Endothelial cell of umbilical vein (primary cell): Measurements from ENCODE around the gene CLCA4. TPM values are rescaled to one million over a fixed set of nuclear protein-coding genes. Genes with fewer than 3 reads are reported as not detected.

ENCODE experiments used
- BruUV-seq: library from RNA; stranded (reverse); fragments of 400-500 nt; replicated peaks from 2 replicates; lab custom pipeline; 2021; lab: Mats Ljungman, UMichigan
- CTCF ChIA-PET: fragments of 300-600, 350-600 bp; sonication (Branson Sonifier 250); formaldehyde crosslinking; loops from one replicate; lab custom pipeline; 2021; ENCODE audit warnings: antibody characterized with exemption, inconsistent platforms; lab: Charles Lee
- POLR2A ChIA-PET: fragments of 300-600, 350-600 bp; sonication (Branson Sonifier 250); formaldehyde crosslinking; loops from one replicate; lab custom pipeline; 2021; ENCODE audit warnings: antibody characterized with exemption, inconsistent platforms; lab: Charles Lee
- DNase-seq: peaks from one replicate; pipeline ENCODE4 v3.0.0-alpha.2; 2011; ENCODE audit warnings: low read depth, low spot score
- FAIRE-seq: peaks from 2 replicates; lab custom pipeline; 2011; peaks lifted over from hg19 to GRCh38; lab: Jason Lieb, UNC
- H2AFZ ChIP-seq: 2 replicates; pipeline ENCODE4 v1.6.0; 2012; ENCODE audit warnings: low read depth, low read length, control low read depth, inconsistent platforms
- H3K27ac ChIP-seq: 2 replicates; pipeline ENCODE4 v1.5.1; 2011; ENCODE audit warnings: low read depth, mild to moderate bottlenecking, control low read depth, low read length, moderate library complexity; ENCODE audit not compliant: insufficient read depth
- H3K27me3 ChIP-seq, 2 experiments: 2 replicates each; pipeline versions ENCODE4 v1.6.0 to v1.6.1; 2011; ENCODE audit warnings: low read length in 2 of 2, mixed read lengths in 1 of 2; ENCODE audit not compliant: control insufficient read depth in 2 of 2, insufficient read depth in 2 of 2
- H3K36me3 ChIP-seq, 2 experiments: 2 replicates in 1 of 2; 3 replicates in 1 of 2; pipeline ENCODE4 v1.5.1; 2011; ENCODE audit warnings: low read length in 2 of 2, mild to moderate bottlenecking in 1 of 2, moderate library complexity in 1 of 2; ENCODE audit not compliant: control insufficient read depth in 2 of 2, insufficient read depth in 2 of 2; ENCODE audit errors: extremely low read depth in 1 of 2
- H3K4me1 ChIP-seq: 3 replicates; pipeline ENCODE4 v1.5.1; 2011; ENCODE audit warnings: mild to moderate bottlenecking, low read length; ENCODE audit not compliant: control insufficient read depth, insufficient read depth; ENCODE audit errors: extremely low read depth
- H3K4me2 ChIP-seq: 2 replicates; pipeline ENCODE4 v1.6.1; 2011; ENCODE audit warnings: low read length, control low read depth, mixed read lengths; ENCODE audit not compliant: insufficient read depth
- H3K4me3 ChIP-seq, 3 experiments: fragments of 200-600 bp in 1 of 3; sonication (generic), shearing (Covaris generic) in 1 of 3; replicated peaks in 1 of 3; 2 replicates each; pipeline ENCODE4 v1.5.1; 2011 to 2016; ENCODE audit warnings: control low read depth in 3 of 3, low read length in 3 of 3, mild to moderate bottlenecking in 2 of 3, inconsistent platforms in 1 of 3, low read depth in 1 of 3, moderate library complexity in 1 of 3; ENCODE audit not compliant: insufficient read depth in 1 of 3
- H3K79me2 ChIP-seq: 2 replicates; pipeline ENCODE4 v1.6.0; 2012; ENCODE audit warnings: low read length, inconsistent platforms; ENCODE audit not compliant: control insufficient read depth, insufficient read depth
- H3K9ac ChIP-seq: replicated peaks from 2 replicates; pipeline ENCODE3; 2011; ENCODE audit warnings: low read length, control low read depth; ENCODE audit not compliant: insufficient read depth; ENCODE audit errors: extremely low read depth
- H3K9me1 ChIP-seq: replicated peaks from 3 replicates; pipeline ENCODE4 v1.6.0; 2011; ENCODE audit warnings: mild to moderate bottlenecking, low read length; ENCODE audit not compliant: control insufficient read depth, insufficient read depth; ENCODE audit errors: extremely low read depth
- H3K9me3 ChIP-seq: replicated peaks from 2 replicates; pipeline ENCODE4 v1.5.1; 2012; ENCODE audit warnings: low read length, inconsistent platforms; ENCODE audit not compliant: control insufficient read depth, insufficient read depth
- H4K20me1 ChIP-seq: replicated peaks from 2 replicates; pipeline ENCODE3; 2011; ENCODE audit warnings: mild to moderate bottlenecking, low read length; ENCODE audit not compliant: control insufficient read depth, insufficient read depth; ENCODE audit errors: extremely low read depth
- EZH2 ChIP-seq: IDR thresholded peaks from 2 replicates; pipeline ENCODE4 v1.6.1; 2012; ENCODE audit warnings: borderline replicate concordance, low read depth, mild to moderate bottlenecking, moderate library complexity, low read length, inconsistent platforms; ENCODE audit not compliant: severe bottlenecking
- FOS ChIP-seq: IDR thresholded peaks from 2 replicates; pipeline ENCODE4 v1.6.1; 2011; ENCODE audit warnings: mild to moderate bottlenecking, low read length, moderate library complexity, borderline replicate concordance; ENCODE audit not compliant: insufficient read depth
- GATA2 ChIP-seq: IDR thresholded peaks from 2 replicates; pipeline ENCODE4 v1.7.0; 2011; ENCODE audit warnings: low read depth, mild to moderate bottlenecking, moderate library complexity, mixed read lengths, low read length; ENCODE audit not compliant: insufficient read length, insufficient read depth
- JUN ChIP-seq: IDR thresholded peaks from 2 replicates; pipeline ENCODE4 v1.6.1; 2011; ENCODE audit warnings: borderline replicate concordance, low read depth; ENCODE audit not compliant: insufficient read length, insufficient read depth
- MYC ChIP-seq: IDR thresholded peaks from one replicate; pipeline ENCODE4 v1.6.1; 2011; ENCODE audit warnings: mild to moderate bottlenecking, low read depth, low read length
- POLR2A ChIP-seq: IDR thresholded peaks from 2 replicates; pipeline ENCODE4 v1.6.1; 2012; ENCODE audit warnings: low read depth, mild to moderate bottlenecking, control low read depth, low read length
- POLR2AphosphoS5 ChIP-seq: IDR thresholded peaks from 2 replicates; pipeline ENCODE4 v1.6.1; 2012; ENCODE audit warnings: low read depth, mild to moderate bottlenecking, control low read depth, low read length, moderate library complexity; ENCODE audit not compliant: insufficient read depth
- dilution Hi-C: fragments of 300-500 bp; cut with MboI; formaldehyde crosslinking; loops from one replicate; pipeline ENCODE4 v1.15.0; 2019; ENCODE audit warnings: low sequenced_read_pairs; ENCODE audit not compliant: extremely low pct_ligation_motif_present
- intact Hi-C: fragments of 100-400 bp; cut with micrococcal nuclease; formaldehyde crosslinking; loops from one replicate; pipeline ENCODE4 v1.10.0; 2022
- polyA plus RNA-seq, 4 experiments: library from polyadenylated mRNA; depleted of rRNA in 3 of 4; stranded (reverse) in 3 of 4; unstranded in 1 of 4; fragments of >200 nt; gene quantifications; 2 replicates each; pipeline versions ENCODE4 v1.2.1 to v1.2.3, GENCODE V29; 2011 to 2012; ENCODE audit warnings: missing spikeins in 1 of 4
- total RNA-seq: library from RNA; stranded (reverse); gene quantifications from 2 replicates; pipeline ENCODE4 v1.2.3, GENCODE V29; 2021
- TF ChIP-seq, protein P1 (sequence below): IDR thresholded peaks from 2 replicates; pipeline ENCODE4 v1.6.1; 2011; ENCODE audit not compliant: insufficient read depth, insufficient read length
- TF ChIP-seq, protein P2 (sequence below), 2 donors: IDR thresholded peaks; 1 replicate in 1 of 2; 2 replicates in 1 of 2; pipeline ENCODE4 v1.5.1; 2011; ENCODE audit warnings: low read length in 2 of 2, mild to moderate bottlenecking in 2 of 2, moderate library complexity in 2 of 2, control low read depth in 1 of 2, inconsistent platforms in 1 of 2, low read depth in 1 of 2; ENCODE audit not compliant: insufficient read depth in 1 of 2; ENCODE audit errors: extremely low read depth in 1 of 2

CLCA4 gene
- total and polyA plus RNA-seq, 2 donors (not counting 3 experiments of a cell fraction or from before 2014, with no cell fraction given): not detected

DNA sequence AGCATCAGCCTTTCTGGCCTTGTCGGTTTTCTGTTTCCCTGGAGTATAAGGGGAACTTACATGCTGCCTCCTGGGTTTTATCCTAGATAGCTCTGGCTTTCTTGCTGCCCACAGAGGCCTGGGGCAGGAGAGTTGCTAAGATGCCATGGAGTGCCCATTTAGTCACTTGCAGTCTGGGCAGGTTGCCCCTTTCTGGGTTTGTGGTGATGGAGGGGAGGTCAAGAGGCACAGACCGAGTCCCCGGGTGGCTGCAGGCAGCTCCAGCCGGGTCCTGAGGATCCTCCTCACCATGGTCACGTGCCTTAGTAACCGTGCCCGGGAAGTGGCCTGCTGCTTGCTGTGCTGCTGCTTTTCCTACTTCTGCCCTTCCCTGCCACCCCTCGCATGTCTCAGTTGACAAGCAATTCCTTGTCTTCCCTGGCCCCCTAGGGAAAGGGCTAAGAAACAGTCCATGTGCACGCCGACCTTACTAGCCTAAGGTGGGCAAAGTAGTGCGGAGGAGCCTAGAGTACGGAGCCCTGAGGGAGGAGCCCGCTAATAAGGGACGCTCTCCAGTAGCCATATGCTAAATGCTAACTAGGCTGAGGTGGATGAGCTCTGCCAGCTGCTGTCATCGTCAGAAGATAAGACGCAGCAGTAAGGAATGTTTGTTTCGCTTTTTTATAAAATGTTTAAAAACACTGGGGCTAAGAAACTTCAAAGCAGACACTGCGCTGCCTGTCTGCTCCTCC, 43.3 kb upstream of the CLCA4 start:
- Histone ChIP-seq H3K9me3 (no peaks in the 10 kb centered on the region), H3K27me3 (peaks cover 0 to 8% of the 10 kb centered on the region in 2 experiments), H3K9me1 (no peaks in the 10 kb centered on the region), H4K20me1 (no peaks in the 10 kb centered on the region), H3K4me3 (no peak overlapping the region), H3K9ac (no peak overlapping the region), H3K27ac (no peak overlapping the region), H3K79me2 (no peaks in the 10 kb centered on the region), H2AFZ (no peak overlapping the region), H3K4me2 (no peak overlapping the region), H3K36me3 (no peaks in the 10 kb centered on the region), H3K4me1 (no peaks in the 10 kb centered on the region)
- ChIA-PET CTCF (interaction anchor here (0.7 to 9.9 kb wide), 6 partner anchors 12 to 234 kb away, joined by 3 to 85 read pairs (median 6); no protein-coding TSS in a partner anchor), POLR2A (no interaction called here)
- intact Hi-C loops: loop anchor here (5.0 kb wide), 1 partner anchor 106 kb away; the partner anchor contains the start of gene ODF2L
- dilution Hi-C loops: no loop called here
- TF ChIP-seq FOS: no peak
- no peak for TF ChIP-seq GATA2
- TF ChIP-seq MYC: no peak
- TF ChIP-seq POLR2AphosphoS5: no peak
- no peak for TF ChIP-seq JUN
- TF ChIP-seq EZH2: no peak
- TF ChIP-seq, protein P1, sequence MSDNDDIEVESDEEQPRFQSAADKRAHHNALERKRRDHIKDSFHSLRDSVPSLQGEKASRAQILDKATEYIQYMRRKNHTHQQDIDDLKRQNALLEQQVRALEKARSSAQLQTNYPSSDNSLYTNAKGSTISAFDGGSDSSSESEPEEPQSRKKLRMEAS: no peak
- no peak for TF ChIP-seq POLR2A
- TF ChIP-seq, protein P2, sequence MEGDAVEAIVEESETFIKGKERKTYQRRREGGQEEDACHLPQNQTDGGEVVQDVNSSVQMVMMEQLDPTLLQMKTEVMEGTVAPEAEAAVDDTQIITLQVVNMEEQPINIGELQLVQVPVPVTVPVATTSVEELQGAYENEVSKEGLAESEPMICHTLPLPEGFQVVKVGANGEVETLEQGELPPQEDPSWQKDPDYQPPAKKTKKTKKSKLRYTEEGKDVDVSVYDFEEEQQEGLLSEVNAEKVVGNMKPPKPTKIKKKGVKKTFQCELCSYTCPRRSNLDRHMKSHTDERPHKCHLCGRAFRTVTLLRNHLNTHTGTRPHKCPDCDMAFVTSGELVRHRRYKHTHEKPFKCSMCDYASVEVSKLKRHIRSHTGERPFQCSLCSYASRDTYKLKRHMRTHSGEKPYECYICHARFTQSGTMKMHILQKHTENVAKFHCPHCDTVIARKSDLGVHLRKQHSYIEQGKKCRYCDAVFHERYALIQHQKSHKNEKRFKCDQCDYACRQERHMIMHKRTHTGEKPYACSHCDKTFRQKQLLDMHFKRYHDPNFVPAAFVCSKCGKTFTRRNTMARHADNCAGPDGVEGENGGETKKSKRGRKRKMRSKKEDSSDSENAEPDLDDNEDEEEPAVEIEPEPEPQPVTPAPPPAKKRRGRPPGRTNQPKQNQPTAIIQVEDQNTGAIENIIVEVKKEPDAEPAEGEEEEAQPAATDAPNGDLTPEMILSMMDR (IDR thresholded peaks at IDR 0.05; ENCODE audit: extremely low read depth in 1 of 2, insufficient read depth in 1 of 2, low read depth in 1 of 2, low read length in 2 of 2): no peak
- no TSS peak for BruUV-seq
- no peak for DNase-seq
- FAIRE-seq: no peak
